Activated CD4-positive, CD25-positive, alpha-beta regulatory T cell treated with anti-CD3 and anti-CD28 coated beads, Interleukin-2, amount 50 U/mL, for 24 hours (primary cell): ENCODE results near the gene DNAH9.

Source experiments
- ATAC-seq, 2 donors: fragments of 150-1000 bp; cut with Tn5 transposase; one replicate each; pipeline ENCODE4 v1.10.0; 2021; ENCODE audit warnings: mild to moderate bottlenecking in 1 of 2, moderate library complexity in 1 of 2

The DNAH9 gene, protein sequence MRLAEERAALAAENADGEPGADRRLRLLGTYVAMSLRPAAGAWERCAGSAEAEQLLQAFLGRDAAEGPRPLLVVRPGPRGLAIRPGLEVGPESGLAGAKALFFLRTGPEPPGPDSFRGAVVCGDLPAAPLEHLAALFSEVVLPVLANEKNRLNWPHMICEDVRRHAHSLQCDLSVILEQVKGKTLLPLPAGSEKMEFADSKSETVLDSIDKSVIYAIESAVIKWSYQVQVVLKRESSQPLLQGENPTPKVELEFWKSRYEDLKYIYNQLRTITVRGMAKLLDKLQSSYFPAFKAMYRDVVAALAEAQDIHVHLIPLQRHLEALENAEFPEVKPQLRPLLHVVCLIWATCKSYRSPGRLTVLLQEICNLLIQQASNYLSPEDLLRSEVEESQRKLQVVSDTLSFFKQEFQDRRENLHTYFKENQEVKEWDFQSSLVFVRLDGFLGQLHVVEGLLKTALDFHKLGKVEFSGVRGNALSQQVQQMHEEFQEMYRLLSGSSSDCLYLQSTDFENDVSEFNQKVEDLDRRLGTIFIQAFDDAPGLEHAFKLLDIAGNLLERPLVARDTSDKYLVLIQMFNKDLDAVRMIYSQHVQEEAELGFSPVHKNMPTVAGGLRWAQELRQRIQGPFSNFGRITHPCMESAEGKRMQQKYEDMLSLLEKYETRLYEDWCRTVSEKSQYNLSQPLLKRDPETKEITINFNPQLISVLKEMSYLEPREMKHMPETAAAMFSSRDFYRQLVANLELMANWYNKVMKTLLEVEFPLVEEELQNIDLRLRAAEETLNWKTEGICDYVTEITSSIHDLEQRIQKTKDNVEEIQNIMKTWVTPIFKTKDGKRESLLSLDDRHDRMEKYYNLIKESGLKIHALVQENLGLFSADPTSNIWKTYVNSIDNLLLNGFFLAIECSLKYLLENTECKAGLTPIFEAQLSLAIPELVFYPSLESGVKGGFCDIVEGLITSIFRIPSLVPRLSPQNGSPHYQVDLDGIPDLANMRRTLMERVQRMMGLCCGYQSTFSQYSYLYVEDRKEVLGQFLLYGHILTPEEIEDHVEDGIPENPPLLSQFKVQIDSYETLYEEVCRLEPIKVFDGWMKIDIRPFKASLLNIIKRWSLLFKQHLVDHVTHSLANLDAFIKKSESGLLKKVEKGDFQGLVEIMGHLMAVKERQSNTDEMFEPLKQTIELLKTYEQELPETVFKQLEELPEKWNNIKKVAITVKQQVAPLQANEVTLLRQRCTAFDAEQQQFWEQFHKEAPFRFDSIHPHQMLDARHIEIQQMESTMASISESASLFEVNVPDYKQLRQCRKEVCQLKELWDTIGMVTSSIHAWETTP (N-terminal part only)

DNA sequence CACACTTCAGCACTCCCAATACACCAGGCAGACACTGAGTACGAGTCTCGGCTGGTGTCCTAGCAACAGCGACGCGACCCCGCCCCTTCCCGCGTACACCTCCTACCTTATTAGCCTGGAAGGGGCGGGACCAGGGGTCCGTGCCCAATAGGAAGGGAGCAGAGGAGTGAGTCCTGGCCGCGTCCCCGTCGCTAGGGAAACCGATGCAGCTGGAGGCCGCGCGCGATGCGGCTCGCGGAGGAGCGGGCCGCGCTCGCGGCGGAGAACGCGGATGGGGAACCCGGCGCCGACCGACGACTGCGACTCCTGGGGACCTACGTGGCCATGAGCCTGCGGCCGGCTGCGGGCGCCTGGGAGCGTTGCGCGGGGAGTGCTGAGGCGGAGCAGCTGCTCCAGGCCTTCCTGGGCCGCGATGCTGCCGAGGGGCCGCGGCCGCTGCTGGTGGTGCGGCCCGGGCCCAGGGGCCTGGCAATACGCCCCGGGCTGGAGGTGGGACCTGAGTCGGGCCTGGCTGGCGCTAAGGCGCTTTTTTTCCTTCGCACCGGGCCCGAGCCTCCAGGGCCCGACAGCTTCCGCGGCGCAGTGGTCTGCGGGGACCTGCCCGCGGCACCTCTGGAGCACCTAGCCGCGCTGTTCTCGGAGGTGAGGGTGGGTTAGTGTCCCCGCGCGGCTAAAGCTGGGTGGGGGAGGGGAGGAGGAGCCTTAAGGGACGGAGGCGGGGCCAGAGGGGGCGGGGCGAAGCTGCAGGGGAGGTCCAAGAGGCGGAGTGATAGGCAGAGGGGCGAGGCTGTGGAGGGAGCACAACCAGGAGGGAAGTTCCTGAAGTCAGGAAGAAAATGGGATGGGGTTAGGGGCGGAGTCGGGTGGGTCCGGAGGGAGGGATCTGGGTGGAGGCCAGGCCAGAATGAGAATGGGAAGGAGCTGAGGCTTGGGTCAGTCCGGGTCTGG, at the start of gene DNAH9:
DNAH9 (plus strand) TSS at position 197 of the 948 bp plus-strand sequence; CDS start at position 226, 29 bp downstream.
- peak in 1 of 2 donors; percentile 48 for ATAC-seq

DNA sequence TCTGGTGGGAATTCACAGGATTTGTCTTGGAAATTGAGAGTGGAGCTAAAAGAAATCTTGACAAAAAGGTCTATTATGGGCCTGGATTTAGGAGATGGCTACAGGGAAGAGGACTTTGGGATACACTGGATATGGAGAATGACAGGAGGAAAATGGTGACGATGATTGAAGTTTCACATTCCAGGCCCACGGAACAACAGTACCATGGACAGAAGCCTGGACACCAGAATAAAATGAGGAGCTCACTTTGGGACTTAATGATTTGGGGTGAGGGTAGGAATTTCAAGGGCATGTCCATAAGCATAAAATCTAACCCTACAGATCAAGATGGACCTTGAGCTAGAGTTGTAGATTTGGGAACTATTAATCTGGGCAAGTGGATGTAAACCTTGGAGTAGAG, 47.8 kb upstream of the DNAH9 start:
- ATAC-seq, result no peak

DNA sequence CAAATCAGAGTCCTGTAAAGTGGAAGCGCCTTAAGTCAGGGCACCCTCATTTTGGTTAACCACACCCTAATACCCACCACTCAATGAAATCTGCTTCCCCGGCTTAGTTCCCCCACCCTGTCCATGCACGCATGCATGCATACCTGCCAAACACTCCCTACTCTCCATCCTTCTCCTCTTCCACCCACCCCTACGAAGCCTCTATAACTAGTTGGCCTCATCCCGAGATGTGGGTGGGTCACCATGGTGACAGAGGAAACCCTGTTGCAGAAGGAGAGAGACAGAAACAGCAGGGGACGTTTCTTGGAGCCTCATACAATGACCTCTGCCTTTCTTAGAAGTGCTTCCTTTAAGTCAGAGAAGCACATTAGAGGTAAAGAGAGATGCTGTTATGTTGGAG, 46.8 kb upstream of the DNAH9 start:
- ATAC-seq, result no peak

DNA sequence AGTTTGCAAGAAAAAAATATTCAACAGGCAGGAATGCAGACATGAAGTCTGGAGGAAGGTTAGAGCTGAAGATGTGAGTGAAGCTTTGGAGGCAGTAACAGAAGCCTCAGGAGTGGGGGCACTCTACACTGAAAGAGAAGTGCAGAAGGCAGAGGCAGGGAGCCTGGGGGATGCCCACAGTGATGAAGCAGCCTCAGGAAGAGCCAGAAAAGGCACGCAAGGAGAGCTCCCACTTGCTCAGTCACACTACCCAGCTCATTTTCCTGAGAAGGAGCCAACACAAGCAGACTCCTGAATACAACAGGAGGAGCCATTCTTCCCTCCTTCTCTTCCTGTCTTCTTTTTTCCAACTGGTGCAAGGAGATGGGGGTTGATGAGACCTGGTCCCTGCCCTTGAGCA, 45.1 kb upstream of the DNAH9 start:
- no peak for ATAC-seq

DNA sequence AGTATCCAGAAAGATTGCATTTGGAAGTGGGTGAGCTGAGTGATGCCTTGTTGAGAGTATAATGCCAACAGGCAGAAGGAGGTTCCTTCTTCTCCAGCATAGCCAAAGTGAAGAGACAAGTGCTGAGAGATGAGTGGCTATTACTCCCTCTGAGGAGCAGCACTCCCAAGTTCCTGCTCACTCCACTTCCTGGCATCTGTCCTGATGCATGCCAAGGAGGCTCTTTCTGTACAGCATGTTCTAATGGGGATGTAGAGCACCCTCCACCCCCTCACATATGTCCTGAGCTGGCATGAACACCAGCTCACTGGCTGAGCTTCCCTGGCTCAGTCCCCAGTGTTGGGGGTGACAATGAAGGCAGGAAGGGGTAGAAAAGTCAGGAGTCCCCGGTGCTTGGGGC, 44.2 kb upstream of the DNAH9 start:
- no peak for ATAC-seq

DNA sequence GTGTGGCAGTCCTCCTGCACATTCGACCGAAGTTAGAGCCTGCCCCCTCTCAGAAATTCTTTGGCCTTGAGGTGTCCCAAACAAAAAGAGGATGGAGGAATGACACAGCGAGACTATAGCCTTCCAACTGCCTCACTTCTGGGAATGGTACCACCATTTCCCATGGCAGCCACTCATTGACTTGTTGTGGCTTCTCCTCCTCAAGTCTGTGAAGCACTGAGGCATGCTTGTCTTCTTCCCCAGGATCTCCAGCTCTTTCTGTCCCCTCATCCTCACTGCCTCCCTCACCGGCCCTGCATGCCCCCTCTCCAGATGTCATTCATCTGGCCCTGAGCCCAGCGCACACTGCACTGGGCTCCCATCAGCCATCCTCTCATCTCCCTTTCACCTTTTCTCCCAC, 43.7 kb upstream of the DNAH9 start:
- ATAC-seq, result no peak

DNA sequence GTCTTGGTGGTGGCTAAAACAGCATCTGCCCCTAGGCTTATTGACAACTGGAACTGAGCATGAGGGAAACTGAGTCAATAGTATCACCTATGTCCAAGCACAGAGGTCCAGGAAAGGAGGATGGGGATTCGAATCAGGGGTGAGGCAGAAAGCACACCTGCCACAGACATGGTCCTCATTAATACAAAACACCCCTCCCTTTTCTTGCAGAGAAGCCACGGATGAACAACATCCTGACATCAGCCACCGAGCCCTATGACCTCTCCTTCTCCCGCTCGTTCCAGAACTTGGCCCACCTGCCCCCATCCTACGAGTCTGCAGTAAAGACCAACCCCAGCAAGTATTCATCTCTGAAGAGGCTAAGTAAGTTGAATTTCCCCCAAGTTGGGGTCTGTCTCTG, 42.7 kb upstream of the DNAH9 start:
- no peak for ATAC-seq

DNA sequence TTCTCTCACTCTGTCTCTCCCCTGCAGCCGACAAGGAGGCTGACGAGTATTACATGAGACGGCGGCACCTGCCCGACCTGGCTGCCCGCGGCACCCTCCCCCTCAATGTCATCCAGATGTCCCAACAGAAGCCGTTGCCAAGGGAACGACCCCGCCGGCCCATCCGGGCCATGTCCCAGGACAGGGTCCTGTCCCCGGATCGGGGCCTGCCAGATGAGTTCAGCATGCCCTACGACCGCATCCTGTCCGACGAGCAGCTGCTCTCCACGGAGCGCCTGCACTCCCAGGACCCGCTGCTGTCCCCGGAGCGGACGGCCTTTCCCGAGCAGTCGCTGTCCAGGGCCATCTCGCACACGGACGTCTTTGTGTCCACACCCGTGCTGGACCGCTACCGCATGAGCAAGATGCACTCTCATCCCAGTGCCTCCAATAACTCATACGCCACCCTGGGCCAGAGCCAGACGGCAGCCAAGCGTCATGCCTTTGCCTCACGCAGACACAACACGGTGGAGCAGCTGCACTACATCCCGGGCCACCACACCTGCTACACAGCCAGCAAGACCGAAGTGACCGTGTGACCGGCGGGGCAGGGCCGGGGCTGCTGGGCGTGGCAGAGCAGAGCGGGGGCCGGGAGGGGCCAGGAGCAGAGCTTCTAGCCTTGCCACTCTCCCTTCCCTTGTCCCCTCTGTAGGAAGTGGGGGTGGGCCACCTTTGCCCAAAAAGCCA, 40.4 kb upstream of the DNAH9 start:
- ATAC-seq, result no peak

DNA sequence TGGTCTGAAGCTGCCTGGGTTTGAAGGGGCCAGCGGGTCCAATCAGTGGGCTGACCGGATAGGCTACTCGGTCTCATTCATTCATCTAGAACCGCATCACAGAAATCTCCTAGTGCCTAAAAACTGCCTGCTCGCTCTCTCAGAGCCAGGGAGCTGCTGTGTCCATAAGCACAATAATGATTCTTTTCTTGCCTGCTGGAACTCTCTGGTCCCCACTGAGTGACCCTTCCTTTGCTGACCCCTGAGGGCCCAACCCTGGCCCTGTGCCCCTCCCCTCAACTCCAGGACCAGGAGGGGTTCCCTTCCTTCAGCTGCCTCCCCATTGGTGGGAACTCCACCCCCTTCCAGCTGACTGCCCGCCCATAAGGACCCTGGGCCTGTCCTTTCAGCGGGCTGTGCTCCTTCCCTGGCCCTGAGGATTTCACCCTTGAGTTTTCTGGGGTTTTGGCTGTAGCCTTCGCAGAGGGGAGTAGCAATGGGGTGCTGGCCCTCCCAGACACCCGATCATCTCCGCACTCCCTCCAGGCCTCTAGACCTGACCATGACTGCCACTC, 39.5 kb upstream of the DNAH9 start:
- ATAC-seq, result no peak

DNA sequence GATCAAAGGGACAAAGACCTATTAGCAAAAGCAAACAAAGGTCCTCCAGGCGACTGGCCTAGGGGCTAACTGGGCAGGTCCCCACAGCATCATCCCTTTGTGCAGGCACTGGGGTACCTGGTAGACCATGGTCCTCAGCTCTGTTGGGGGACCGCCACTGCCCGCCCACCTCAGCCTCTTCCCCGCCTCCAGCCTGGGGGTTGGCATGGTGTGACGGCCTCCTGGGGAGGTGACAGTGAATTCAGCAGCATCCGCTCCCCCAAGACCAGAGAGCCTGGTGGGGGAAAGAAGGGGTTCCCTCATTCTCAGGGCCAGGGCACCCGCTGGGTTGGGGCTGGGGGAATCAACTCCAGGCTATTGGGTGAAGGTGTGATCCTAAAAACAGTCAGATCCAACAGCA, 38.7 kb upstream of the DNAH9 start:
- ATAC-seq, result no peak

DNA sequence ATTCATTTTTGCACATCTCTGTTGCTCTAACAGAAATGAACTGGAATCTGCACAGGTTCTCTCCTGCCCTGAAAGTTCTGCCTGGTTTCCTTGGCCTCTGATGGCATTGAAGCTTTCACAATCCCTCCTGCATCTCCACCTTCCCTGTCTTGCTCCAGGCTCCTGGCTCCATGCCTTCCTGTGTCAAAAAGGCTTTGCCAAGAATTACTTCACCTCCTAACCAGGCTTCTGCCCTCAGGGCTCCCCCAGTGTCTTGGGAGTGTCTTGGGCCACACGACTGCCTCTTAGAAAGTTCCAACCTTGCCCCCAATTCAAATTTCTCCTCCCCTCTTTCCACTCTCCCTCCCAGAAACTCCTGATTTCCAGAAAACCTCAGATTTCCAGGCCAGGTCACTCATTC, 37.0 kb upstream of the DNAH9 start:
- no peak for ATAC-seq

DNA sequence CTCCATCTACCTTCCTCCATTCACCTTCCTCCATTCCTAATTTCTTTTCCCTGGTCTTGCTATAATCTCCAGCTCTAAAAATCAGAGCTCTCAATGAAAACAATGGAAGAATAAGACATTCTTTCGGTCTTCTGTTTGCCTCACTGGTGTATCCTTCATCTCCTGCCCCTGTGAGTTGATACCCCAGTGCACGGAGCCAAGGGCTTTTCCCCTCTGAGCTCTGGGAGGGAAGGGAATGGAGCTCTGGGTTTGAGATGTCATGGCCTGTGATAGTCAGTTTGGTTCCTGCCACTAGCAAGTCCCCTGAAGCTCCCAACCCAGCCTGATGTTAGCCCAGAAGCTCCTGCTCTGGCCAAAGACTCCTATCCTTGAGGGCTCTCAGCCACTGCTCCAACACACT, 36.6 kb upstream of the DNAH9 start:
- ATAC-seq, result no peak

DNA sequence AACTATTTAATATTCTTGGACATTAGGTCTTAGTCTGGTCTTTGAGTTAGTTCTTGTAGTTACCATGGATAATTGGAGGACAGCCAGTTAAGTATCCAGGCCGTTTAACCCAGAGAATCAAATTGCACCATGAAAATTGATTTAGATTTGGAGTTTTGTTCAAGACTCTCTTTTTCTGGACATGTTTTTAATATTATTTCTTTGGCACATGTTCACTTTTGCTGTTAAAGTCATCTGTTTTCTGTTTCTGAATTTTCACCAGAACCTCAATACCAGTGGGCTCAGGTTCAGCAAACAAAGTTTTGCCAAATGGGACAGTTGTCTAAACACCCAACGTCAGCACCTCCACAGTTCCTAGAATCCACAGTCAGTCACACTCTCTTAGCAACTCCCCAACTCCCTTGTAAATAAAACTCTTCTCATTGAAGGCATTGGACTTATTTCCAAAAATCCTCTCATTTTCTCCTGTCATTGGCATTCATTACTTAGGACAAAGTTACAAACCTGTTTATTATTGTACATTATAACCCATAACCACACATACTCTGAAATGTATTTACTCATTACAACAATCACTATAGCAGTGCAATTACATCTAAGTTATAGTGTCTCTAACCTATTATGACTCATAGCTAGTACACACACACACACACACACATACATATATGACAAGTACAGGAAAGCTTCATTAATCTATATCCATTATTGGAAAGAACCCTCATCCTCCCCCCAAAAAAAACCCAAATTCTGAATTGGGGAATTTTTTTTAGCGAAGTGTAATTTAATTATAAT, 33.5 kb upstream of the DNAH9 start:
- no peak for ATAC-seq

DNA sequence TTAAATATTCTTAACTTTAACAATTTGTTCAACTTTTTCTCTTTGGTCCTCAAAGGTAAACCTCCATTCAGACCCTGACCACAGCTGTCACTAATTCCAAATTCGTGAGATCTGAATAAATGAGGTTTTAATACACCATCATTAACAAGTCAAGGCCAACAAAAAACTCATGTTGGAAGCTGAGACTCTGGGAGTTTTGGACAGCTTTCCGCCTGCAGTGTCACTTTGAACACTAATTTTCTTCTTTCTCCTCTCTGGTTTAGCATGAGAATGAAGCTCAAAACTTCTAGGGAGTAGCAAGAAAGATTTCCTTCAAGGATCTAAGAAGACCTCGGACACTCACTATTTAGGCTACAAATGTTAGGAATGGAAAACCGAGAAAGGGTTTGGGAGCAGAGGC, 32.7 kb upstream of the DNAH9 start:
- ATAC-seq, result no peak

DNA sequence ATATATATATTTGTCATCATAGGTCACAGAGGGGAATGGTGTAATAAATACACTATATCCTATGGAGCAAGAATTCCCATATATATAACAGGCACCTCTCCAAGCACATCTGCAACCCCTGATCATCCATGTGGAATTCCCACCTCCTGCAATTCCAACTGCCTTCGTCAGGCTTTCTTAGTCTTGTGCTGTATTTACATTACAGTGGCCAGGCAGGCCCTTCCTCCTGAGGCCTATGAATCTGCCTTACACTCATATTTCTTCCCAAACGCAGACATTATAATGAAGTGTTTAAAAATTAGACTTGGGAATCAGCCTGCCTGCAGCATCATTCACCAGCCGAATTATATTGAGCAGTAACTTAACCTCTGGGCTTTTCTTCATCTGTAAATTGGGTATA, 19.3 kb upstream of the DNAH9 start:
- ATAC-seq, result no peak

DNA sequence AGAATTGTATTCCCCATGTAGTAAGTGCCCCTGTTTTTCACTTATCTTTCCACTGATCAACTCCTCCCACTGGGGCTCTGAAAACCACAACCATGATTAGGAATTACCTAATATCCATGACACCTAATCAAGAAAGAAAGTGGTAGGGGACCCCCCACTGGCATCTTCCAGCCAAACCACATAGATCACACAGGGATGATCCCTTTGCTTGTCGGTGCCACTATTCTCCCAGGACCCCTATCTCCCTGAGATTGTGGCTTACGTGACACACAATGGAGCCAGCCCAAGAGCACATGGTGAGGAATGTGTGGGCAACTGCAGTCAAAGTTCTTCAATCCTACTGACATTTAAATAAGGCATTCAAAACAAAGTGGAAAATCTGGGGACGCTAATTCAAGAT, 17.6 kb upstream of the DNAH9 start:
- ATAC-seq, result no peak

DNA sequence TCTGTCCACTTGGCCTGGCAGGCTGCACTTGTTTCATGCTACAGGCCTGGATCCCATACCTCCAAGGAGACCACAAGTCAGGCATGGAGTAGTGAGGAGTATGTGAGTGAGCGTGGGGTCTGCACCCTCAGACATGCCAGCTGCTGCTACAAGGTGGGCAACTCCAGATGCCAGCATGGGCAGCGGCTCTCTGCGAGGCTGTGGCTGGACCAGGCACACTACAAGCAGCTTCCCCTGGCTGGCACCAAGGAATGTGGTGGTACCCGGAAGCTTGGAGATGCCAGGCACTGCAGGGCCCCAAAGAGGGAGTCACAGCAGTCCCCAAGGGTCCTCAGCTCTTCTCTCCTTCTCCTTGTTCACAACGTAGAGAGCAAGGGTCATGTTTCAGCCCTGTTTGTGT, 16.1 kb upstream of the DNAH9 start:
- no peak for ATAC-seq

DNA sequence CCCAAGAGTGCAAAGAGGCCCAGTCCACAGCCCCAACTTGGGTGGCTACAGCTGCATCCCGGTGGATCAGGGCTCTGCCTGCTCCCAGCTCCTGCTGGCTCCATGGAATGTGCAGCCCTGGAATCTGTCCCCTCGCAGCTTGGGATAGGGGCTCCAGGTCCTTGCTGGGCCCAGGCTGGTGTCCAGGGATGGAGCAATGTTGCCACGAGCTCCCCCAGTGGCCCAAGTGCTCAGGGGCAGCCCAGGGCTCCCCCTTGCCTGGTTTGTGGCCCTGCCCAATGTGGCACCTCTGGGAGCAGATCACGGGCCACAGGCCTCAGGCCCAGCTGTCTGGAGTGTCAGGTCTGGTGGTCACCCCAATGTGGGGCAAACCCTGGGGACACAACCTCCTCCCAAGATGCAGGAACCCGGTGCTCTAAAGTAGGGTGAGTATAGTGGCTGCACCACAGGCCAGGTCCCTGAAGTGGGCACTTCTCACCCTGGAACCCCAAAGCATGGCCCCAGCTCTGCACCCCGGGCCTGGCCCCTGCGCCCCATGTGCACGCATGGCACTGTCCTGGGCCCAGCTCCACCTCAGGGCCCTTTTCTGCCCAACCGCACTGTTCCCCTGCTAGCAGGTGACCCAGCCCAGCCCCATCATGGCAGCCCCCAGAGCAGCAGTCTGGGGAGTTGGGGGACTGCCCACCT, 14.8 kb upstream of the DNAH9 start:
- ATAC-seq, result no peak

DNA sequence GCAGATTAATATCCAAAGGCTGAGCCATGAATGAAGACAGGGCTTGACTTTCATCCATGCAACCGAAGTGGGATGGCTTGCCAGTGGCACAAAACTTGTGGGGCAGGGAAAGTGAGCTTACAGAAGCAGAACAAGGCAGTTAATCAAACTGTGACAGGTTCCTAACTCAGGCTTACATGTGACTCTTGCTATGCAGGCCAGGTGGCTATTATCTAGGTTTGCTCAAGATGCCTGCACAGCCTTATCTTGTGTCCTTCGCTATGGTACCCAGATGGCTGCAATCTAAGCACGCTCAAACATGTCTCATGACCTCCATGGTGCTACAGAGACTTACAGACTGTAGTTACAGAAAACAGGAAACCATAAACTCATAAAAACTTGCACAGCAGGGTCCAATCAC, 8.6 kb upstream of the DNAH9 start:
- ATAC-seq, result no peak
